GM21576 (cell line): ENCODE measurements around the gene THAP2.

Experiments
- ATAC-seq: cut with Tn5 transposase; IDR thresholded peaks from one replicate; pipeline ENCODE4 v1.9.1; 2021; ENCODE audit warnings: mild to moderate bottlenecking, moderate library complexity; ENCODE audit not compliant: unreplicated experiment

THAP2 gene

GRCh38 chr12:71663561-71664410, at the start of gene THAP2, which contains the start of gene ZFC3H1:
Gene THAP2 (plus strand): TSS chr12:71664301. CDS start chr12:71664510, 209 bp downstream.
Gene ZFC3H1 (minus strand): TSS chr12:71663848. CDS start chr12:71663610, 238 bp downstream.
- ATAC-seq, result peak; percentile 94

- no peak for ATAC-seq
Measured at GRCh38 chr12:71621938-71622337, 42.2 kb upstream of the THAP2 start.

GRCh38 chr12:71625476-71625875, 38.6 kb upstream of the THAP2 start:
- no peak for ATAC-seq

GRCh38 chr12:71626098-71626497, 38.0 kb upstream of the THAP2 start:
- peak; percentile 79 for ATAC-seq

GRCh38 chr12:71626768-71627167, 37.3 kb upstream of the THAP2 start:
- ATAC-seq, result no peak

- ATAC-seq, result no peak
Measured at GRCh38 chr12:71627438-71628002, 36.6 kb upstream of the THAP2 start.

GRCh38 chr12:71636704-71637115, 27.4 kb upstream of the THAP2 start:
- no peak for ATAC-seq

- no peak for ATAC-seq
Measured at GRCh38 chr12:71638499-71638898, 25.6 kb upstream of the THAP2 start.

- peak; percentile 50 for ATAC-seq
Measured at GRCh38 chr12:71639341-71639760, 24.8 kb upstream of the THAP2 start.

GRCh38 chr12:71640316-71640715, 23.8 kb upstream of the THAP2 start:
- no peak for ATAC-seq

GRCh38 chr12:71641390-71641789, 22.7 kb upstream of the THAP2 start:
- no peak for ATAC-seq

- no peak for ATAC-seq
Measured at GRCh38 chr12:71642264-71642663, 21.8 kb upstream of the THAP2 start.

- no peak for ATAC-seq
Measured at GRCh38 chr12:71645268-71645667, 18.8 kb upstream of the THAP2 start.

GRCh38 chr12:71646512-71646911, 17.6 kb upstream of the THAP2 start:
- ATAC-seq, result no peak

GRCh38 chr12:71648537-71648936, 15.6 kb upstream of the THAP2 start:
- no peak for ATAC-seq

GRCh38 chr12:71649401-71649800, 14.7 kb upstream of the THAP2 start:
- no peak for ATAC-seq

- ATAC-seq, result no peak
Measured at GRCh38 chr12:71652656-71653055, 11.4 kb upstream of the THAP2 start.

- no peak for ATAC-seq
Measured at GRCh38 chr12:71653137-71653536, 11.0 kb upstream of the THAP2 start.

GRCh38 chr12:71654200-71654599, 9.9 kb upstream of the THAP2 start:
- no peak for ATAC-seq

GRCh38 chr12:71655495-71655894, 8.6 kb upstream of the THAP2 start:
- no peak for ATAC-seq

- no peak for ATAC-seq
Measured at GRCh38 chr12:71655907-71656306, 8.2 kb upstream of the THAP2 start.

- no peak for ATAC-seq
Measured at GRCh38 chr12:71656740-71657139, 7.4 kb upstream of the THAP2 start.
